Trophoblast cell (in vitro differentiated cells and primary cell): ENCODE measurements around the gene AMN1.

Source experiments
- DNase-seq, 2 donors: peaks; one replicate each; pipeline ENCODE4 v3.0.0-alpha.2; 2016
- H2AFZ ChIP-seq: 2 replicates; pipeline ENCODE4 v1.6.1; 2013; ENCODE audit warnings: low read length, moderate library complexity, mild to moderate bottlenecking; ENCODE audit not compliant: insufficient read depth, poor library complexity
- H2AK5ac ChIP-seq: 2 replicates; pipeline ENCODE4 v1.6.1; 2013; ENCODE audit warnings: mild to moderate bottlenecking, low read length
- H2BK120ac ChIP-seq: 2 replicates; pipeline ENCODE4 v1.6.1; 2013; ENCODE audit warnings: low read length, mild to moderate bottlenecking, moderate library complexity; ENCODE audit not compliant: insufficient read depth, poor library complexity
- H2BK12ac ChIP-seq: 2 replicates; pipeline ENCODE4 v1.6.1; 2013; ENCODE audit warnings: mild to moderate bottlenecking, low read length, moderate library complexity
- H2BK5ac ChIP-seq: 2 replicates; pipeline ENCODE4 v1.6.1; 2013; ENCODE audit warnings: low read length, low read depth, moderate library complexity, mild to moderate bottlenecking; ENCODE audit not compliant: poor library complexity
- H3K14ac ChIP-seq: 2 replicates; pipeline ENCODE4 v1.6.1; 2013; ENCODE audit warnings: mild to moderate bottlenecking, low read length
- H3K18ac ChIP-seq: 2 replicates; pipeline ENCODE4 v1.6.1; 2013; ENCODE audit warnings: mild to moderate bottlenecking, low read length
- H3K23ac ChIP-seq: 2 replicates; pipeline ENCODE4 v1.6.1; 2013; ENCODE audit warnings: low read length
- H3K27ac ChIP-seq: 2 replicates; pipeline ENCODE4 v1.5.1; 2013; ENCODE audit warnings: low read depth, mild to moderate bottlenecking, inconsistent platforms, low read length, moderate library complexity
- H3K27me3 ChIP-seq: 2 replicates; pipeline ENCODE4 v1.6.1; 2013; ENCODE audit warnings: inconsistent platforms, mild to moderate bottlenecking, low read length, moderate library complexity; ENCODE audit not compliant: insufficient read depth
- H3K36me3 ChIP-seq, 2 experiments: 1 replicate in 1 of 2; 2 replicates in 1 of 2; pipeline ENCODE4 v1.6.1; 2013; ENCODE audit warnings: low read length in 2 of 2, mild to moderate bottlenecking in 2 of 2, moderate library complexity in 1 of 2; ENCODE audit not compliant: insufficient read depth in 2 of 2, control insufficient read depth in 1 of 2
- H3K4ac ChIP-seq: 2 replicates; pipeline ENCODE4 v1.6.1; 2013; ENCODE audit warnings: low read depth, mild to moderate bottlenecking, low read length, moderate library complexity
- H3K4me1 ChIP-seq, 2 experiments: 1 replicate in 1 of 2; 2 replicates in 1 of 2; pipeline ENCODE4 v1.6.1; 2013; ENCODE audit warnings: low read length in 2 of 2, mild to moderate bottlenecking in 2 of 2, moderate library complexity in 1 of 2; ENCODE audit not compliant: insufficient read depth in 2 of 2, control insufficient read depth in 1 of 2
- H3K4me2 ChIP-seq: 2 replicates; pipeline ENCODE4 v1.6.1; 2013; ENCODE audit warnings: inconsistent platforms, mild to moderate bottlenecking, low read length, moderate library complexity
- H3K4me3 ChIP-seq: 2 replicates; pipeline ENCODE4 v1.5.1; 2013; ENCODE audit warnings: mild to moderate bottlenecking, low read depth, low read length, inconsistent platforms
- H3K79me1 ChIP-seq: one replicate; pipeline ENCODE4 v1.6.1; 2013; ENCODE audit warnings: low read length
- H3K79me2 ChIP-seq: 2 replicates; pipeline ENCODE4 v1.6.1; 2013; ENCODE audit warnings: low read length, mild to moderate bottlenecking; ENCODE audit not compliant: control insufficient read depth, insufficient read depth, poor library complexity
- H3K9ac ChIP-seq: 2 replicates; pipeline ENCODE4 v1.6.1; 2013; ENCODE audit warnings: mild to moderate bottlenecking, low read length
- H3K9me3 ChIP-seq: 2 replicates; pipeline ENCODE4 v1.6.1; 2013; ENCODE audit warnings: low read depth, mild to moderate bottlenecking, control low read depth, inconsistent platforms, low read length; ENCODE audit not compliant: insufficient read depth
- H4K12ac ChIP-seq: 2 replicates; pipeline ENCODE4 v1.6.1; 2013; ENCODE audit warnings: low read depth, mild to moderate bottlenecking, low read length, moderate library complexity
- H4K8ac ChIP-seq: 2 replicates; pipeline ENCODE4 v1.6.1; 2013; ENCODE audit warnings: low read depth, mild to moderate bottlenecking, low read length, moderate library complexity
- H4K91ac ChIP-seq: one replicate; pipeline ENCODE4 v1.6.1; 2013; ENCODE audit warnings: low read depth, mild to moderate bottlenecking, low read length, moderate library complexity
- WGBS: extraction: QIAGEN DNeasy Blood & Tissue Kit; methylation state at CpG from one replicate; pipeline ENCODE4 v1.1.7; 2013; ENCODE audit warnings: missing lambda C conversion rate; ENCODE audit not compliant: insufficient read length, insufficient coverage; ENCODE audit errors: extremely low coverage; 5-methylcytosine and 5-hydroxymethylcytosine counted together

AMN1 gene

DNA sequence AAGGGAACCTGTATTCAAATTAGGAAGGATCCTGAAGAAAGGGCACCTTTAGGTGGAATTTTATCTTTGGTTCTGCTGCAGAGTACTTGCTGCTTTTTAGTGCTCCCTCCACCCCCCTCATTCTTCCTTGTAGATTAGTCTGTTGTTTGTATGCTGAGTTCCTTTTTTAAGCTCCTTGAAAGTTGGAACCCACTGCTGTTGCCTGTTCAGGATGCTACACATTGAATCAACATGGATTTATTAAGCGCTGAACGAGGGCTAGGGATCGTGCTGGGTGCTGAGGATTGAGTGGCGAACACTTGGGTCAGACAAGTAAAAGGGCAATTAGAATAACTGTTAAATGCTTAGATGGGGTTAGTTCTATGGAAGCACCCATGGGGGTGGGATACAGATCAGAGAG lies 884 bp upstream of the AMN1 start:
- no peak for DNase-seq
- no peak overlapping the region for H3K4ac ChIP-seq
- H2AK5ac ChIP-seq = peak overlapping the region; percentile 7
- peaks cover 20% of the 10 kb centered on the region for H3K79me1 ChIP-seq
- peak overlapping the region; percentile 34 for H3K14ac ChIP-seq
- H3K9me3 ChIP-seq = peaks cover 2% of the 10 kb centered on the region
- H2AFZ ChIP-seq = no peak overlapping the region
- no peak overlapping the region for H2BK5ac ChIP-seq
- WGBS = no CpG with 5 or more reads among the region's 4 CpGs
- no peak overlapping the region for H3K9ac ChIP-seq
- no peaks in the 10 kb centered on the region for H3K27me3 ChIP-seq
- peak overlapping the region; percentile 96 for H3K27ac ChIP-seq
- H4K12ac ChIP-seq = no peak overlapping the region
- H3K18ac ChIP-seq = no peak overlapping the region
- H2BK120ac ChIP-seq = peak overlapping the region; percentile 82
- no peak overlapping the region for H3K23ac ChIP-seq
- H4K91ac ChIP-seq = no peak overlapping the region
- no peak overlapping the region for H3K4me3 ChIP-seq
- peak overlapping the region; percentile 59 for H2BK12ac ChIP-seq
- peak overlapping the region; percentile 100 for H3K4me2 ChIP-seq
- H3K36me3 ChIP-seq = peaks cover 0 to 2% of the 10 kb centered on the region in 2 experiments
- H3K4me1 ChIP-seq = peaks cover 13 to 18% of the 10 kb centered on the region in 2 experiments
- peaks cover 7% of the 10 kb centered on the region for H3K79me2 ChIP-seq
- H4K8ac ChIP-seq = peak overlapping the region; percentile 51

DNA sequence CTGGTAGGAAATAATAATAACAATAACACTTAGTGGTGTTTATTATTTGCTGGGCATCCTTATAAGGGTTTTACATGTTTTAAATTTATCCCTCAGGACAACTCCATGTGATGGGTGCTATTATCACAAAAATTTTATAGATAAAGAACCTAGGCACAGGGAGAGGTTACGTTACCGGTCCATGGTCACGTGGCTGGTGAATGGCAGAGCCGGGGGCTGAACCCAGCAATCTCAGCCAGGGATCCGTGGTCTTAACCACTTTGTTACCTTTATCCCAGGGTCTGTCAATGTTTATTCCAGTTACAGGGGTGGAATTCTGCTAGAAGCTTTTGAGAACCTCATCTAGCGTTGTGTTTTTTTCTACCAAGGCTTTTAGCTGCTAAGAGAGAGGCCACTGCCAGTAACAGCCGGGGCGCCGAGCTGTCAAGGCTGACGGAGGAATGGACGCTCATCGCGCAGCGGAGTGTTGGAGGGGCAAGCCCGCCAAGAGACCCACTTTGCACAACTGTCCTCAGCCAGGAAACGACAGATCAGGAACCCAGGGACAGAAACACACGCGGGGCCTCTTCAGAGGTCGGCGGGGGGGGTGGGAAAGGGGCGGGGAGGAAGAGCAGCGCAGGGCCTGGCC lies 418 bp downstream of the AMN1 start:
- H2BK120ac ChIP-seq = peak overlapping the region; percentile 59
- peak overlapping the region; percentile 78 for H3K14ac ChIP-seq
- peaks cover 7% of the 10 kb centered on the region for H3K79me2 ChIP-seq
- peak overlapping the region; percentile 96 for H3K27ac ChIP-seq
- peaks cover 17% of the 10 kb centered on the region for H3K79me1 ChIP-seq
- peaks cover 2% of the 10 kb centered on the region for H3K9me3 ChIP-seq
- H4K12ac ChIP-seq = peak overlapping the region; percentile 73
- DNase-seq = peak; percentile 27 to 48
- H3K4me1 ChIP-seq = peaks cover 13 to 20% of the 10 kb centered on the region in 2 experiments
- H3K23ac ChIP-seq = no peak overlapping the region
- H2AK5ac ChIP-seq = peak overlapping the region; percentile 35
- H3K4ac ChIP-seq = peak overlapping the region; percentile 10
- peak overlapping the region; percentile 67 for H3K18ac ChIP-seq
- H2BK12ac ChIP-seq = peak overlapping the region; percentile 59
- peak overlapping the region; percentile 100 for H3K4me2 ChIP-seq
- no peaks in the 10 kb centered on the region for H3K27me3 ChIP-seq
- H2AFZ ChIP-seq = peak overlapping the region; percentile 66
- H4K8ac ChIP-seq = peak overlapping the region; percentile 37
- peak overlapping the region; percentile 49 for H2BK5ac ChIP-seq
- H3K9ac ChIP-seq = peak overlapping the region; percentile 69
- H4K91ac ChIP-seq = peak overlapping the region; percentile 84
- H3K4me3 ChIP-seq = peak overlapping the region; percentile 70
- peaks cover 0 to 2% of the 10 kb centered on the region in 2 experiments for H3K36me3 ChIP-seq
- no CpG with 5 or more reads among the region's 22 CpGs for whole genome bisulfite sequencing

GRCh38 chr12:31727192-31727591 lies 1.6 kb downstream of the AMN1 start:
- Histone ChIP-seq H2AK5ac (peak overlapping the region; percentile 74), H3K79me2 (peaks cover 7% of the 10 kb centered on the region), H3K27me3 (no peaks in the 10 kb centered on the region), H2AFZ (no peak overlapping the region), H3K4me3 (no peak overlapping the region), H3K9ac (no peak overlapping the region), H3K9me3 (peaks cover 2% of the 10 kb centered on the region), H3K14ac (no peak overlapping the region), H2BK120ac (no peak overlapping the region), H3K18ac (no peak overlapping the region), H4K12ac (no peak overlapping the region), H3K36me3 (peaks cover 0 to 2% of the 10 kb centered on the region in 2 experiments), H4K91ac (peak overlapping the region; percentile 21), H3K4me1 (peaks cover 11 to 16% of the 10 kb centered on the region in 2 experiments), H3K79me1 (peaks cover 14% of the 10 kb centered on the region), H2BK5ac (no peak overlapping the region), H4K8ac (no peak overlapping the region), H3K23ac (no peak overlapping the region), H3K27ac (no peak overlapping the region), H2BK12ac (no peak overlapping the region), H3K4ac (no peak overlapping the region), H3K4me2 (no peak overlapping the region)
- DNase-seq = no peak
- 100% methylated on average over 1 of the region's 2 CpGs for WGBS

DNA sequence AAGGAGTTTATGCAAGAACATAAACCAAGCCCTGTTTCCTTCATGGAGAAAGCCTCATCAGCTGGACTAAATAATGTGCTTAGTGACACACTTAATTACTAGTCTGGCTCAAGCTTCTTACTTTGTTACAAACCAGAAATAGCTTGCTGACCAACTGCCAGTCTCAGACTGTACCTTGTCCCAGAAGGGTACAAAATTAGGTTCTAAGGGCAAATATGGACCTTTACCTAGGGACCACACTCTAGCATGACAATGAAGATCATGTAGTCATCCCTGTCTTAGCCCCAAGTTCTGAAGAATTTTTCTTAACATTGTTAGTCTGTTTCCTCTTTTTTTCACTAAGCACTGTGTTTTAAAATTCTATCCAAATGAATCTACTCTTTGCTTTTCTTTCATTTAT lies 2.2 kb downstream of the AMN1 start:
- peaks cover 2% of the 10 kb centered on the region for H3K9me3 ChIP-seq
- H3K27me3 ChIP-seq = no peaks in the 10 kb centered on the region
- H4K8ac ChIP-seq = no peak overlapping the region
- H2AFZ ChIP-seq = no peak overlapping the region
- H3K4me1 ChIP-seq = peaks cover 12 to 19% of the 10 kb centered on the region in 2 experiments
- H3K23ac ChIP-seq = no peak overlapping the region
- H4K91ac ChIP-seq = no peak overlapping the region
- H3K27ac ChIP-seq = no peak overlapping the region
- H3K36me3 ChIP-seq = peaks cover 0 to 2% of the 10 kb centered on the region in 2 experiments
- no peak overlapping the region for H2AK5ac ChIP-seq
- no peak overlapping the region for H2BK12ac ChIP-seq
- no peak overlapping the region for H4K12ac ChIP-seq
- H3K14ac ChIP-seq = no peak overlapping the region
- H3K9ac ChIP-seq = no peak overlapping the region
- no peak for DNase-seq
- peaks cover 7% of the 10 kb centered on the region for H3K79me2 ChIP-seq
- no peak overlapping the region for H3K4me2 ChIP-seq
- H3K4ac ChIP-seq = no peak overlapping the region
- no peak overlapping the region for H2BK5ac ChIP-seq
- peaks cover 14% of the 10 kb centered on the region for H3K79me1 ChIP-seq
- no peak overlapping the region for H2BK120ac ChIP-seq
- H3K18ac ChIP-seq = no peak overlapping the region
- no peak overlapping the region for H3K4me3 ChIP-seq
